HL-60/S4 (cell line): ENCODE results near the gene PRAMEF1.
"Not testable (repeated sequence)": the region's sequence is repeated elsewhere in the genome, so short reads cannot be mapped to it uniquely, and the experiment has no call there.

Source experiments
- in situ Hi-C: fragments of 300-500 bp; cut with MboI; formaldehyde crosslinking; loops from 2 replicates; pipeline ENCODE4 v1.14.3; 2022; ENCODE audit warnings: low sequenced_read_pairs

PRAMEF1 gene

GRCh38 chr1:12774801-12775345 is 16.3 kb upstream of the PRAMEF1 start:
- in situ Hi-C loops, result no loop called here

DNA sequence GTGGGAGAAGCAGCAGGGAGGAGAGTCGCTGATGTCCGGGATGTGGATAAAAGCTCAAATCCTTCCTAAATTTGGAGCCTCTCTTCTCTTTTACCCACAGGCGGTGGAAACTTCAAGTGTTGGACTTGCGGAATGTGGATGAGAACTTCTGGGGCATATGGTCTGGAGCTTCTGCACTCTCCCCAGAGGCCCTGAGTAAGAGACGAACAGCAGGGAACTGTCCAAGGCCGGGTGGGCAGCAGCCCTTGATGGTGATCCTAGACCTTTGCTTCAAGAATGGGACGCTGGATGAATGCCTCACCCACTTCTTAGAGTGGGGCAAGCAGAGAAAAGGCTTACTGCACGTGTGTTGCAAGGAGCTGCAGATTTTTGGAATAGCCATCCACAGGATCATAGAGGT is 15.8 kb upstream of the PRAMEF1 start:
- in situ Hi-C loops, result no loop called here

GRCh38 chr1:12776801-12777557 is 14.2 kb upstream of the PRAMEF1 start:
- in situ Hi-C loops, result no loop called here

DNA sequence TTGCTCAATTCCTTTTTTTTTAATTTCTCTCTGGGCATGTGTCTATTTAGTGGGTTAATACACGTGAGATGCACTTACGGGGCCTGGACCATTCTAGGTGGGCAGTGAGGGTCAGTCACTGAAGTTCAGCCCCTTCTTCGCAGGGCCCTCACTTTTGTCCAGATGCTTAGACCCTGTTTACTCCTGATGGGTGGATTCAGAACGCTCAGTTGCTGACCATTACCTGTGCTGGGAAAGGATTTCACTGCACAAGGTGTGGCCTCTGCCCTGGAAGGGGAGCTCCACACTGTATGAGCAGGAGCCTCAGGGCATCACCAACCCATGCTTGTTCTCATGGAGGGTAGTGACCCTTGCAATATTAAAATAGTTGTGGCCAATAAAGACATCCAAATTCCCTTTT is 13.1 kb upstream of the PRAMEF1 start:
- in situ Hi-C loops, result no loop called here

GRCh38 chr1:12778907-12779306 is 12.3 kb upstream of the PRAMEF1 start:
- in situ Hi-C loops, result no loop called here

DNA sequence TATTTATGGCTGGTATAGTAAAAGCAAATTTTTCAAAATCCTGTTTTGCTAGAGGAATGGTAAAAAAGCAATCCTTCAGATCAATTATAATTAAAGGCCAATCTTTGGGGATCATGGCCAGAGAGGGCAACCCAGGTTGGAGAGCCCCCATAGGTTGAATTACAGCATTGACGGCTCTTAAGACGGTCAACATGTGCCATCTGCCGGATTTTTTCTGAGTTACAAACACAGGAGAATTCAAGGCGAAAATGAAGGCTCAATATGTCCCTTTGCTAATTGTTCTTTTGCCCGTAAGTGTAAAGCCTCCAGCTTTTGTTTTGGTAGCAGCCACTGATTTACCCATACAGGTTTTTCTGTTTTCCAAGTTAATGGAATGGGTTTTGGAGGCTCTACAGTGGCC is 9.7 kb upstream of the PRAMEF1 start:
- in situ Hi-C loops, result not testable (repeated sequence)

DNA sequence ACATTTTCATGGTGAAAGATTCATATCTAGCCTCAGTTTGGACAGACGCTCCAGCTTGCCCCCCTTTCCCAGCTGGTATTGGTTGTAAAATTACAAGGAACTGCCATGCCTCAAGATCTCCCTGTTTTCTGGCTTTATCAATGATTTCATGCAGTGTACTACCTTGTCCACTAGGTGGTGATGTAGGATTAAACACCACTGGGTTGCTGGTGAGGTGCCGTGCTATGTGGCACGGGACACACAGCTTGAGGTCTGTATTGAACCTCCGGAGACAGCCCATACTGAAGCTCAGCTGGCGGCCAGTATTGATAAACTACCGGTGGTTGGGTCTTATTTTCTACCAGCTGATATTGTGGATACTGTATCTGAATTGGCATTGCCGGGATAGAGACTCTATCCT is 7.4 kb upstream of the PRAMEF1 start:
- in situ Hi-C loops, result not testable (repeated sequence)

GRCh38 chr1:12784729-12785128 is 6.5 kb upstream of the PRAMEF1 start:
- in situ Hi-C loops, result not testable (repeated sequence)

DNA sequence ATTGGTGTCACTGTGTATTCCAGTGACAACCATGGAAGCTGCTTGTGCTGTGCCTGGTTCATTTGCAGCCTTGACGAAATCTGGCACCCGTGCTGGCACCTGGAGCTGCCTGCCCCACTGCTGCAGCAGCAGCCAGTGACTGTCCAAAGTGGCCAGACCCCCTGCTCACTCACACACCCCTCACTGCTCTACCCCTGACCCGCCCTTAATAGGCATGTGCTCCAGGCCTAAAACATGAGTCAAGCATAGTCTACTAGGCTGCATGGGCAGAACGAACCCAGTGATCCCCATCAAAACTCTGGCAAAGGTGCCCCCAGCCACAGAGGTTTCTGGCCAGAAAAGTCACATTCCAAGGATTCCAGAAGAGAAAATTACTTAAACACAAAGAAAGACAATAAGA is 7.7 kb downstream of the PRAMEF1 start:
- in situ Hi-C loops, result no loop called here

GRCh38 chr1:12799730-12800129 is 8.5 kb downstream of the PRAMEF1 start:
- in situ Hi-C loops, result no loop called here

- in situ Hi-C loops, result no loop called here
These were observed 18.7 kb downstream of the PRAMEF1 start for GRCh38 chr1:12809933-12810332.

- in situ Hi-C loops, result no loop called here
These were observed 19.7 kb downstream of the PRAMEF1 start for GRCh38 chr1:12810691-12811408.

DNA sequence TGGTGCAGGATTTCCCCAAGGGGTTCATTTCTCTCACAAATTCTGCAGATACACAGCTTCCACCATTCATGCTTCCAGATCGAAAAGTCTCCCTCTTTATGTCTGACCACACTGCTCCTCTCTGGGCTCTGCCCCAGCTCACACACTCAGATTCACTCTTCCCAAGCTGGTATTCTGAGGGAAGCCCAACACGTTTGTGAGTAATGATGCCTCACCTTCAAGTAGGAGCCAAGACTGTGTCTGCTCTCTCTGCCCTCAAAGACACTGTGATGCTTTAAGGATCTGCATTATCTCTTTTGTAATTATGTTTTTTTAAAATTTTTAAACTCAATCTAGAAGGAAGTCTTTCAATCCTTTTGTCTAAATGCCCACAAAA is 20.2 kb downstream of the PRAMEF1 start:
- in situ Hi-C loops, result no loop called here

DNA sequence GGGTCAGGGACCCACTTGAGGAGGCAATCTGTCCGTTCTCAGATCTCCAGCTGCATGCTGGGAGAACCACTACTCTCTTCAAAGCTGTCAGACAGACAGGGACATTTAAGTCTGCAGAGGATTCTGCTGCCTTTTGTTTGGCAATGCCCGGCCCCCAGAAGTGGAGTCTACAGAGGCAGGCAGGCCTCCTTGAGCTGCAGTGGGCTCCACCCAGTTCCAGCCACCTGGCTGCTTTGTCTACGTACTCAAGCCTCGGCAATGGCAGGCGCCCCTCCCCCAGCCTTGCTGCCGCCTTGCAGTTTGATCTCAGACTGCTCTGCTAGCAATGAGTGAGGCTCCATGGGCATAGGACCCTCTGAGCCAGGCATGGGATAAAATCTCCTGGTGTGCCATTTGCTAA is 27.9 kb downstream of the PRAMEF1 start:
- in situ Hi-C loops, result not testable (repeated sequence)

DNA sequence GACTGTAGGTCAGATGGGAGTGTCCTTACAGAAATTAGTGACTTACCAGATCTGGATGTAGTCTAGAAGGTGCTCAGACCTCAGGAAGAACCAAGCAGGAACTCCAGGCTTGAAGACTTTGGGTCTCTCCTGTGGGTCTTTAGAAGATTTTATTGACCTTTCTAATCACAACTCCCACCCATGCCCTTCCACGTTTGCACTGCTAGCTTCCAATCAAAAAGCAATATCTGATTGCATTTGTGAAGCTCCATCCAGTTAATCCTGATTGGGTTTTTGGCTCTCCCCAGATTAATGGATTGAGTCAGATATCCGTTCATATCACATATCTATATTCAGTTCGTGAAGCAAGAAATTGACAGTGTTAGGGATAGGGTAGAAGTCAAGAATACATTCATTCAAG is 40.1 kb downstream of the PRAMEF1 start, which contains the start of gene PRAMEF11:
PRAMEF11 (minus strand) TSS at position 101 of the 400 bp plus-strand sequence. CDS start 2,621 bp downstream, outside the sequence.
- in situ Hi-C loops, result not testable (repeated sequence)

DNA sequence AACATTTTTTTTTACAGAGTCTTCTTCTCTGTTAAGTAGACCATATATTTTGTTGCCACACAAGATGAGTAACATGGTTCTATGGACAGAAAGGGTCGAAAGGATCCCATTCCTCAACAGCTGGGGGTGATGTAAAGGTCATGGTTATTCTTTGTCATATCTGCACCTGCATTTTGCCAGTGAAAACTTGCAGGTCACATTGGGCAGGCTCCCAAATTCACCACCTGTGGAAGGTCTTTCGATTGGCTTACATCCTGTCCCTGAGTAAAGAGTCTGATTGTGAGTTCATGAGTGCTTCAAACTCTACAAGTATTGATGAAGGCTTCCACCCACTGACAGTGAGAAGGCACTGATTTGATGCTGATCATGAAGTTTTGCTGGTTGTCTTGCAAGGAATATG is 42.1 kb downstream of the PRAMEF1 start:
- in situ Hi-C loops, result not testable (repeated sequence)
